Thoracic aorta endothelial cell (primary cell): ENCODE results near the gene ZNF500. TPM values are rescaled to one million over a fixed set of nuclear protein-coding genes. Genes with fewer than 3 reads are reported as not detected.

Experiments
- small RNA-seq: library from RNA; depleted of rRNA; stranded (forward); fragments of <200 nt; gene quantifications from one replicate; pipeline ENCODE3, GENCODE V24; 2012
- total RNA-seq: library from RNA; depleted of rRNA; stranded (reverse); fragments of >200 nt; gene quantifications from 2 replicates; pipeline ENCODE4 v1.2.3, GENCODE V29; 2012

ZNF500 gene
- 8.6 and 12.5 TPM in 2 replicates for total RNA-seq

DNA sequence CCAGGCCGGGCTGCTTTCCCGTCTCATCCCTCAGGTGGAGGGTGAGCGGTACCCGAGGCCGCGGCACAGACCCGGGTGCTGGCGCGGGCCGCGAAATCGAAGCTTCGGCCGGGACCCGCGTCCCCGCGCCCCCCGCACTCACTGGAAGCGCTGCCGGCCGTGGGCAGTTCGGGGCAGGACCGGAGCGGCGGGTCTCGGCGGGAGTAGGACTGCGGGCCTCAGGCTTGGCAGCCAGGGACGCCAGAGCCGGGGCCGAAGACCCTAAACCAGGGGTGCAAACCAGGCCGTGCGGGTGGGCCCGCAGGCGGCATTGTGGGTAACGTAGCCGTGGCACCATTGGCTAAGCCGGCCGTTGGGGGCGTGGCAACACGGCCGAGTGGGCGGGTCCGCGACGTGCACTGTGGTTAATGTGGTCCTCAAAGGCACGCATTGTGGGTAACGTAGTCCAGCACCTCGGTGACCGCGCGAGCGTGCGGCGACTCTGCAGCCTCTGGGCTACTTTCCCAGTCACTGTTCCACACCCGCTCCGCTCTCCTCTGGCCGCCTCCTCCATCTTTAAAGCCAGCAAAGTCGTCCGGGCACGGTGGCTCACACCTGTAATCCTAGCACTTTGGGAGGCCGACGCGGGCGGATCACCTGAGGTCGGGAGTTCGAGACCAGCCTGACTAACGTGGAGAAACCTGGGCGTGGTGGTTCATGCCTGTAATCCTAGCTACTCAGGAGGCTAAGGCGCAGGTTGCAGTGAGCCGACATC lies at the start of gene ZNF500:
TSS of gene ZNF500 (minus strand) at position 288 of the 754 bp plus-strand sequence. CDS start 1,184 bp downstream, outside the sequence.

DNA sequence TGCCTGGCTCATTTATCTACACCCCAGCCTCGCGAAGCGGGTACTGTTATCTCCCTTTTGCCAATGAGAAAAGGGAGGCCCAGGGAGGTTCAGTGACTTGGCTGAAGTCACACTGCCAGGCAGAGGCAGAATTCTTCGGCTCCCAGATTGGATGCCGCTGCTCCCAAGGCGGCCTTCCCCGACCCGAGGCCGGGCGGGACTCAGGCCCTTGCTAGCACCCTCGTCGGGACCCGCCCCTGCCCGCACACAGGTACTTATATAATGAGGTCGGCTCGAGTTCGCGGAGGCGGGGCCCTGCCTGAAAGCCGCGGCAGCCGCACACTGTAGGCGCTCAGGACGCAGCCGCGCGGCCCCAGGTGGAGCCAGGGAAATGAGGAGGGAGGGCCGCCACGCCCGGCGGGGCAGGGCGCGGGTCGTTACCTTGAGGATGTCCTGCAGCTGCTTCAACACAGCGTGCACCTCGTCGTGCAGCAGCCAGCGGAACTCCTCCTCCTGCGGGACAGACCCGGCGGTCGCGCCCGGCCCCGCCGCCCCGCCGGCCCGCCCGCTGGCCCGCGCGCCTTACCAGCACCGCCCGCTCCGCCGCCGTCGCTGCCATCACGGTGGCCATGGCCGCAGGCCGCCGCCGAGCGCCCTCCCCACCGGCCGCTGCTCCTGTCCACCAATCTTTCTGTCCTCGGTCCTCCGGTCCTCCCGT lies 35.1 kb upstream of the ZNF500 start, which contains the start of gene ROGDI:
TSS of gene ROGDI (minus strand) at position 672 of the 697 bp plus-strand sequence. CDS start at position 610, 62 bp downstream.

DNA sequence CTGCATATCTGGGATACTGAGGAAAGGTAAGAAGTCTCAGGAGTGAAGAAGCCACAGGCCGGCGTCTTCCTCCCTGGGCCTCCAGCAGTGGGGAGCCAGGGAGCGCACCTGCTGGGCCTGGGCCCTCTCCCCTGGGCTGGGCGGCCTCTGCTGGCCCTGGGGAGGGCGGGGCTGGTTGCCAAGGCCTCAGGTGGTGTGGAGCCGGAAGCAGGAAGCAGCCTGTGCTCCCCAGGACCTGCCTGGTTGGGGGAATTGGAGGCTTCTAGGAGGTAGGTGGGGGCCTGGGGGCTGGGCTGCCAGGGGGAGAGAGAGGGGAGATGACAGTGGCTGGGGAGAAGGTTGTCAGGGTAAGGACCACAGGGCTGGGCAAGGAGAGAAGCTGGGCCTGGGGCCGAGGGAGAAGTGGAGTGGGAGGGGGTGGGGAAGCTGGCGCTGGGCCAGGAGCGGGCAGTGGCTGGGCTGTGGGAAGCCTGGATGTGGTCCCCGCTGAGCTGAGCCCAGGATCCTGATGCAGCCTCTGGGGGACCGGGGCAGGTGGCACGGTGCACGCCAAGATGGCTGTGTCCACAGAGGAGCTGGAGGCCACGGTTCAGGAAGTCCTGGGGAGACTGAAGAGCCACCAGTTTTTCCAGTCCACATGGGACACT lies 28.3 kb upstream of the ZNF500 start, which contains the start of gene SMIM22:
TSS of gene SMIM22 (plus strand) at position 189 of the 647 bp plus-strand sequence. CDS start at position 555, 366 bp downstream.

DNA sequence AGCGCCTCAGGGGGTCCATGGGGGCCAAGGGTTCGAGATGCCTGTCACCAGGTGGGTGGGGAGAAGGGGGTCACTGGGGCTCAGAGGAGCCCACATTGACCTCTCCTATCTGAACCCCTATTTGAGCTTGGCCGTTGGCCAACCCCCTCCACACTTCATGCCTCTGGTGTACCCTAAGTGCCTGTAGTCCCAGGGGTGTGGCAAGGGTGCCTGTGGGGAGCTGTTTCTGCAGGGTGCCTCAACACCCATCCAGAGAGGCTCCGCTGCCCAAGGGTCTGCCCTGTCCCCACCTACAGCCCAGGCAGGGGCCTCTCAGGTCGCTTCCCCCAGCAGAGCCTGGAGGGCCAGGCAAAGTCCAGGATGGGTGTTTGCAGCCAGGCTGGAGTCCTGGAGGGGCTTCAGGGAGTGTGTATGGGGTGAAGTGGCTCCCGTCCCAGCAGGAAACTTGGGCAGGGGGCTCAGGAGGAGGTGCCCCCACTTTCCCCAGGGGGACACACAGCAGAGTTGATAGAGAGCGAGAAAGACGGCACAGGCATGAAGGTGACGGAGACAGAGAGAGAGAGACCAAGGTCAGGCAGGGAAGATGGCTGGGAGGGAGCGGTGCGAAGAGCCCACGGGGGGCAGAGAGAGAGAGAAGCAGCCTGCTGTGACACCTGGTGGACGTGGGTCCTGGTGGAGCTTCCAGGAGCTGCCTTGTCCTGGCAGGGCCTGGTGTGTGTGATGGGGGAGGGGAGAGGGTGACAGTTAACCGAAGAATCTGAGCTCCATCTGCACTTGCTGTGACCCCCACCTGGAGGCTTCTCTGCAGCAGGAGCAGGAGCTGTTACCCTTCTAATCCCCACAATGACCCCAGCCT lies 20.9 kb upstream of the ZNF500 start, which contains the start of gene SEPTIN12:
TSS of gene SEPTIN12 (minus strand) at position 719 of the 856 bp plus-strand sequence. CDS start at position 19, 700 bp downstream.

DNA sequence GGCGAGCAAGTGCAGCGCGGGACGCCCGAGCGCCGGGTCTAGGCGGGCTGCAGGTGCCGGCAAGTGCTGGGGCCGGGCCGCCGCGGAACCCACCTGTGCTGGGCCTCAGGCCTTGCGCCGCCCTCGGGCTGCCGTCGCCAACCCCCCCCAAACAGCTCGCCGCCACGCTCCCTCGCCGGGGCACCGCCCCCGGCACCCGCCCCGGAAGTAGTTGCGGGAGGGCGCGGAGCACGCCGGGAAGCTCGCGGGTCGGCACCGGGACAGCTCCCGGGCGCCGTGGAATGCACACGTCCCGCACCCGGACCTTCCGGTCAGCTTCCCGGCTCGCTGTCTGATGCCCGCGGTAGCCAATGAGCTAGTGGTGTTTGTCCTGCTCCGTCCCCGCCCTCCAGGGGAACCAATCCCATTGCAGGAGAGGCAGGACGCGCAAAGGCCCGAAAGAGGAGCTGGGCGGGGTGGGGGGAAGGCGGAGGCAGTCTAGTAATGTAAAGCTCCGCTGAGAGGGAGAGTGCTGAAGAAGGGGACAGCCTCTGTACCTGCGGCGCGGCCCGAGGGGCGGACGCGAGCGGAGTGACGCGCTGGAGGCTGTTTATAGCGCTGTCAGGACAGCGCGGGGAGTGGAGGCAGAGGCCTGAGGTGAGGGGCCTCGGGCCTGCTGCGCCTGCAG lies 32.8 kb downstream of the ZNF500 start, which contains the start of the genes ANKS3 and DNAAF8:
TSS of gene ANKS3 (minus strand) at position 209 of the 667 bp plus-strand sequence. CDS start 4,122 bp downstream, outside the sequence.
TSS of gene DNAAF8 (plus strand) at position 475 of the 667 bp plus-strand sequence. CDS start 1,978 bp downstream, outside the sequence.

Small RNA genes within 50 kb of the gene (small RNA-seq; reads per million reads assigned to genes)
- gene RF00017, result not detected

Other genes starting within 250 kb of the ZNF500 start
- 21.3 and 26.1 TPM in 2 replicates for gene CDIP1, start 228.4 kb downstream of the ZNF500 start, total RNA-seq
- 0.07 TPM in 1 of 2 replicates, not detected in the other for gene C16orf96, start 210.8 kb downstream of the ZNF500 start, total RNA-seq
- 5.7 and 6.1 TPM in 2 replicates for gene UBALD1, start 152.3 kb downstream of the ZNF500 start, total RNA-seq
- 38.4 and 52.8 TPM in 2 replicates for gene MGRN1, start 142.3 kb downstream of the ZNF500 start, total RNA-seq
- gene NUDT16L1, start 73.6 kb downstream of the ZNF500 start, total RNA-seq, result 14.4 and 20.1 TPM in 2 replicates
- gene ANKS3, start 32.9 kb downstream of the ZNF500 start, total RNA-seq, result 16.7 and 18.1 TPM in 2 replicates
- gene DNAAF8, start 32.6 kb downstream of the ZNF500 start, total RNA-seq, result 0.14 and 0.93 TPM in 2 replicates
- not detected in 2 replicates for gene SEPTIN12, start 21.2 kb upstream of the ZNF500 start, total RNA-seq
- gene SMIM22, start 28.2 kb upstream of the ZNF500 start, total RNA-seq, result not detected in 2 replicates
- gene ROGDI, start 35.5 kb upstream of the ZNF500 start, total RNA-seq, result 7.4 and 8.0 TPM in 2 replicates
- gene GLYR1, start 80.1 kb upstream of the ZNF500 start, total RNA-seq, result 79.1 and 91.8 TPM in 2 replicates
- gene UBN1, start 80.3 kb upstream of the ZNF500 start, total RNA-seq, result 52.6 and 53.7 TPM in 2 replicates
- gene PPL, start 170.0 kb upstream of the ZNF500 start, total RNA-seq, result 0.14 and 0.27 TPM in 2 replicates
- not detected in 2 replicates for gene SEC14L5, start 191.2 kb upstream of the ZNF500 start, total RNA-seq